Measurements from ENCODE around the gene LIPC. TPM values are rescaled to one million over a fixed set of nuclear protein-coding genes. Genes with fewer than 3 reads are reported as not detected.

LIPC gene
- polyA plus RNA-seq, 1 of the 3 experiments (the other 2 are of a cell fraction): not detected

GRCh38 chr15:58555162-58556027 is 123.6 kb downstream of the LIPC start:
- TF ChIP-seq FOSL2 (IDR thresholded peaks at IDR 0.05; ENCODE audit: borderline replicate concordance, low read depth): no peak
- no peak for TF ChIP-seq YY1 (IDR thresholded peaks at IDR 0.05; ENCODE audit: low read depth)
- TF ChIP-seq TEAD4 (IDR thresholded peaks at IDR 0.05; ENCODE audit: borderline replicate concordance, insufficient read depth): no peak
- TF ChIP-seq, protein P1, sequence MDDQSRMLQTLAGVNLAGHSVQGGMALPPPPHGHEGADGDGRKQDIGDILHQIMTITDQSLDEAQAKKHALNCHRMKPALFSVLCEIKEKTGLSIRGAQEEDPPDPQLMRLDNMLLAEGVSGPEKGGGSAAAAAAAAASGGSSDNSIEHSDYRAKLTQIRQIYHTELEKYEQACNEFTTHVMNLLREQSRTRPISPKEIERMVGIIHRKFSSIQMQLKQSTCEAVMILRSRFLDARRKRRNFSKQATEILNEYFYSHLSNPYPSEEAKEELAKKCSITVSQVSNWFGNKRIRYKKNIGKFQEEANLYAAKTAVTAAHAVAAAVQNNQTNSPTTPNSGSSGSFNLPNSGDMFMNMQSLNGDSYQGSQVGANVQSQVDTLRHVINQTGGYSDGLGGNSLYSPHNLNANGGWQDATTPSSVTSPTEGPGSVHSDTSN (IDR thresholded peaks at IDR 0.05): no peak
- TF ChIP-seq ELF1 (IDR thresholded peaks at IDR 0.05): no peak
- no peak for TF ChIP-seq RFX5 (IDR thresholded peaks at IDR 0.05; ENCODE audit: low read length)
- TF ChIP-seq CHD2 (IDR thresholded peaks at IDR 0.05; ENCODE audit: low read length, partially characterized antibody): no peak
- no peak for TF ChIP-seq NFIC (IDR thresholded peaks at IDR 0.05; ENCODE audit: borderline replicate concordance)
- TF ChIP-seq USF2 (IDR thresholded peaks at IDR 0.05; ENCODE audit: borderline replicate concordance, low read depth, low read length): no peak
- no peak for TF ChIP-seq EP300 (IDR thresholded peaks at IDR 0.05; ENCODE audit: borderline replicate concordance in 1 of 2, low read depth in 1 of 2, low read length in 1 of 2)
- Histone ChIP-seq H4K20me1 (ENCODE audit: insufficient read depth) (no peaks in the 10 kb centered on the region), H3K9ac (no peak overlapping the region), H3K27me3 (ENCODE audit: insufficient read depth) (no peaks in the 10 kb centered on the region; the same call in 1 of the 2 replicates), H3K27ac (ENCODE audit: low read depth in 2 of 2, low read length in 1 of 2) (no peak overlapping the region), H3K4me3 (ENCODE audit: low read depth in 2 of 2, low read length in 1 of 2) (no peak overlapping the region), H3K9me2 (no peaks in the 10 kb centered on the region), H2AFZ (ENCODE audit: low read depth) (no peak overlapping the region), H3K36me3 (replicated peaks in 1 of 2; ENCODE audit: control insufficient read depth in 1 of 2, insufficient read depth in 2 of 2, low read length in 1 of 2) (no peaks in the 10 kb centered on the region), H3F3A (replicated peaks; ENCODE audit: insufficient read depth) (no peaks in the 10 kb centered on the region), H3K79me2 (ENCODE audit: insufficient read depth) (no peaks in the 10 kb centered on the region), H3K4me1 (ENCODE audit: control insufficient read depth in 1 of 2, insufficient read depth in 2 of 2, low read depth in 1 of 2, low read length in 1 of 2) (peaks cover 4 to 5% of the 10 kb centered on the region in 2 experiments; a peak in 1 of 4 replicates), H3K4me2 (no peak overlapping the region), H3K9me3 (no peaks in the 10 kb centered on the region)
- POLR2A ChIA-PET: no interaction called here
- 84% methylated on average over 15 of the region's 15 CpGs for WGBS (ENCODE audit: low lambda C conversion rate)
- no peak for DNase-seq
- CTCF ChIA-PET: interaction anchor here (0.8 kb wide), 1 partner anchor 194 kb away, joined by 3 read pairs; no protein-coding TSS in a partner anchor

DNA sequence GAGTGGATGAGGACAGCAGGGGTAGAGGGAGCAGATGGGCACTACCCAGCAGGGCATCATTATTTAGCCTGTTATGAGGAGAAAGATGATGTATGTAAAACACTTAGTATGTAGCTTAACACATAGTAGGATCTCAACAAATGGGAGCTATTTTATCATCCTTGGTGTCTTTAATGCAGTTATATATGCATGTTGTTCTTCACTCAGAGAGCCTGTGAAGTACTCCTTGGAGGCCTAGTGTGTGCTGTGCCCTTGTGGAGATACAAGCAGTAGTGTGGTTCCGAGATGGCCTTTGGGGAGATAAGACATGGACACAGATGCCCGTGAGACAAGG is 124.2 kb downstream of the LIPC start:
- POLR2A ChIA-PET: no interaction called here
- Histone ChIP-seq H2AFZ (ENCODE audit: low read depth) (no peak overlapping the region), H3K36me3 (replicated peaks in 1 of 2; ENCODE audit: control insufficient read depth in 1 of 2, insufficient read depth in 2 of 2, low read length in 1 of 2) (no peaks in the 10 kb centered on the region)

More for the DNA sequence above, 124.2 kb downstream of the LIPC start:
- CTCF ChIA-PET: interaction anchor here (0.8 kb wide), 1 partner anchor 194 kb away, joined by 3 read pairs; no protein-coding TSS in a partner anchor
- 86% methylated on average over 2 of the region's 2 CpGs for WGBS (ENCODE audit: low lambda C conversion rate)
- no peaks in the 10 kb centered on the region for H3K79me2 ChIP-seq (ENCODE audit: insufficient read depth)
- no peak for DNase-seq
- no peaks in the 10 kb centered on the region for H3F3A ChIP-seq (replicated peaks; ENCODE audit: insufficient read depth)
- no peaks in the 10 kb centered on the region; the same call in 1 of the 2 replicates for H3K27me3 ChIP-seq (ENCODE audit: insufficient read depth)
- no peak overlapping the region for H3K9ac ChIP-seq
- no peaks in the 10 kb centered on the region for H3K9me2 ChIP-seq
- H3K9me3 ChIP-seq: no peaks in the 10 kb centered on the region
- no peaks in the 10 kb centered on the region for H4K20me1 ChIP-seq (ENCODE audit: insufficient read depth)
- H3K27ac ChIP-seq (ENCODE audit: low read depth in 2 of 2, low read length in 1 of 2): no peak overlapping the region
- H3K4me2 ChIP-seq: no peak overlapping the region
- no peak for TF ChIP-seq TEAD4 (IDR thresholded peaks at IDR 0.05; ENCODE audit: borderline replicate concordance, insufficient read depth)
- TF ChIP-seq NFIC (IDR thresholded peaks at IDR 0.05; ENCODE audit: borderline replicate concordance): no peak
- TF ChIP-seq, protein P2, sequence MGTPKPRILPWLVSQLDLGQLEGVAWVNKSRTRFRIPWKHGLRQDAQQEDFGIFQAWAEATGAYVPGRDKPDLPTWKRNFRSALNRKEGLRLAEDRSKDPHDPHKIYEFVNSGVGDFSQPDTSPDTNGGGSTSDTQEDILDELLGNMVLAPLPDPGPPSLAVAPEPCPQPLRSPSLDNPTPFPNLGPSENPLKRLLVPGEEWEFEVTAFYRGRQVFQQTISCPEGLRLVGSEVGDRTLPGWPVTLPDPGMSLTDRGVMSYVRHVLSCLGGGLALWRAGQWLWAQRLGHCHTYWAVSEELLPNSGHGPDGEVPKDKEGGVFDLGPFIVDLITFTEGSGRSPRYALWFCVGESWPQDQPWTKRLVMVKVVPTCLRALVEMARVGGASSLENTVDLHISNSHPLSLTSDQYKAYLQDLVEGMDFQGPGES (IDR thresholded peaks at IDR 0.05; ENCODE audit: low read depth, low read length): no peak
- TF ChIP-seq TCF12 (IDR thresholded peaks at IDR 0.05): no peak
- no peak for TF ChIP-seq JUND (IDR thresholded peaks at IDR 0.05)
- no peak overlapping the region for H3K4me3 ChIP-seq (ENCODE audit: low read depth in 2 of 2, low read length in 1 of 2)
- peaks cover 4 to 5% of the 10 kb centered on the region in 2 experiments; a peak in 1 of 4 replicates for H3K4me1 ChIP-seq (ENCODE audit: control insufficient read depth in 1 of 2, insufficient read depth in 2 of 2, low read depth in 1 of 2, low read length in 1 of 2)
